Heart left ventricle (tissue), 16 donors: ENCODE data around the gene GLYR1. TPM values are rescaled to one million over a fixed set of nuclear protein-coding genes. Genes with fewer than 3 reads are reported as not detected.

Source experiments
- ATAC-seq, 4 donors: fragments of 200-7000 bp; cut with Tn5 transposase; one replicate each; pipeline ENCODE4 v1.9.1; 2020 to 2022; ENCODE audit warnings: moderate library complexity in 4 of 4, mild to moderate bottlenecking in 3 of 4, moderate number of reproducible peaks in 1 of 4
- DNase-seq, 5 donors: peaks; one replicate each; pipeline ENCODE4 v3.0.0-alpha.2; 2020
- H3K27ac ChIP-seq, 12 donors: fragments of 200-600 bp; sonication (generic) in 4 of 12; one replicate each; pipeline versions ENCODE4 v1.5.0 to v1.8.0; 2016 to 2022; ENCODE audit warnings: mild to moderate bottlenecking in 2 of 12
- H3K27me3 ChIP-seq, 9 donors: fragments of 200-600 bp; sonication (generic) in 2 of 9; one replicate each; pipeline versions ENCODE4 v1.5.1 to v1.8.0; 2016 to 2022; ENCODE audit warnings: mild to moderate bottlenecking in 3 of 9
- H3K36me3 ChIP-seq, 9 donors: fragments of 200-600 bp; sonication (generic) in 2 of 9; one replicate each; pipeline versions ENCODE4 v1.5.0 to v1.8.0; 2018 to 2022; ENCODE audit warnings: mild to moderate bottlenecking in 2 of 9
- H3K4me1 ChIP-seq, 12 donors: fragments of 200-600 bp; sonication (generic) in 4 of 12; one replicate each; pipeline versions ENCODE4 v1.5.0 to v1.8.0; 2016 to 2022; ENCODE audit warnings: mild to moderate bottlenecking in 3 of 12
- H3K4me3 ChIP-seq, 12 donors: fragments of 200-600 bp; sonication (generic) in 4 of 12; one replicate each; pipeline versions ENCODE4 v1.5.0 to v1.8.0; 2017 to 2022; ENCODE audit warnings: mild to moderate bottlenecking in 9 of 12, moderate library complexity in 4 of 12
- H3K9me3 ChIP-seq, 12 donors: fragments of 200-600 bp; sonication (generic) in 4 of 12; one replicate each; pipeline versions ENCODE4 v1.5.0 to v1.8.0; 2016 to 2022; ENCODE audit warnings: mild to moderate bottlenecking in 1 of 12
- CTCF ChIP-seq, 12 donors: fragments of 200-600 bp; sonication (generic) in 4 of 12; IDR thresholded peaks; one replicate each; pipeline versions ENCODE4 v1.5.0 to v1.8.0; 2018 to 2022; ENCODE audit warnings: antibody characterized with exemption in 12 of 12, mild to moderate bottlenecking in 5 of 12
- POLR2A ChIP-seq, 2 donors: fragments of 450-650 bp; IDR thresholded peaks; one replicate each; pipeline ENCODE4 v1.6.1; 2017; ENCODE audit warnings: antibody characterized with exemption in 2 of 2, mild to moderate bottlenecking in 2 of 2, moderate library complexity in 2 of 2
- WGBS, 4 donors: extraction: QIAGEN DNeasy Blood & Tissue Kit in 2 of 4; methylation state at CpG; one replicate each; pipeline versions ENCODE4 v1.1.5 to v1.1.7; 2013 to 2018; 5-methylcytosine and 5-hydroxymethylcytosine counted together
- intact Hi-C, 10 donors: fragments of 100-400 bp; cut with DNase I; formaldehyde crosslinking; loops; one replicate each; pipeline versions ENCODE4 v1.11.1 to v1.14.2; 2022
- polyA plus RNA-seq, 2 donors: library from polyadenylated mRNA; stranded (reverse); fragments of 200-250 nt; gene quantifications; one replicate each; pipeline ENCODE4 v1.2.3, GENCODE V29; 2013
- total RNA-seq, 9 donors: library from RNA; depleted of rRNA in 2 of 9; stranded (reverse); fragments of >200 nt in 2 of 9; fragmentation: NEBNext Ultra II Directional in 3 of 9; extraction: Animal tissue kit (Norgen Biotek cat#: 25700) in 3 of 9; gene quantifications; one replicate each; pipeline versions ENCODE4 v1.1.0 to v1.2.4, GENCODE V29; 2016 to 2023
- donor health status: ischemic (EF 13 %, LVEDD 7.1; RV severe dilation, severe dysfunction).
- donor health status: healthy with polysubstance abuse.
- donor health status: DM: no; HTN: yes; CAD: no.
- donor health status: DM: no; HTN: no; CAD: no.
- donor health status: ischemic (EF 25% LVEDD 6.9; RV normal size, moderate dysfunction).
- donor health status: ischemic (EF 25% LVEDD 5.7; RV mildly dilated, moderate dysfunction).
- donor health status: healthy.
- donor health status: DM: yes; HTN: yes; CAD: no.
- donor health status: ischemic (EF 35%, LVEDD 5.7; RV mildly dilated, moderate dysfunction).
- donor health status: nonischemic (EF 11% LVEDD 7.7; RV severe dilation, severe dysfunction).
- donor health status: DM: yes; HTN: yes; CAD: no.
- donor health status: PGD.
- donor health status: ischemic (EF 29% LVEDD 5.4; RV normal size, mild dysfunction).
- donor health status: nonischemic (EF 23%, LVEDD 6.1; RV moderate dilation, normal function).

The GLYR1 gene
- total and polyA plus RNA-seq, 11 donors: 51.3 to 96.6 (median 74.9) TPM

DNA sequence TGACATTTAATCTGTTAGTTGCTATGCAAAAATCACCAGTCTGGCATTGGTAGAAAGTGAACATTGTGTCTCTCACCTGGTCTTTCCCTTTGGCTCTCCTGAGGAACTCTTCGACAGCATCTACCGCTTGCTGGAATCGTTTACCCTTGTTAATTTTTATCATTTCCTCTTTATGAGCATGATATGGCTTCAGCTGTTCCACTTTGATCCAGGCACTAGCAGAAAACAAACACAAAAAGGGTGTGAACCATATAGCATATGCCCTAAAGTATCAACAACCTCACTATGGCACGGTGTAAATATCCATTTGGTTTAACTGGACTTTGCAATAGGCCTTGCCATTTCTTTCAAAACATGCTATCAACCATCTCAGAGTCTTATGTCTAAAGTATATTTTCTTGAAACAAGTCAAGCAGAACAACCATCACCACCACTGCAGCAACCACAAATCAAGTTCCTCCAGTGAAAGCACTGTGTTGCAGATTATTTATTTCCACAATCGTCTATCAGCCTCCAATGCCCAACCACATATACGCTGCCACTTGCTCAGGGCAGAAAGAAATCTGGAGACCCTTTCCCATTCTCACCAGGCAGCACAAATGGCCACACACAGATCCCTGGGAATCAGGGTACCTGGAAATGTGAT, 14.3 kb downstream of the GLYR1 start:
- intact Hi-C loops: no loop called here
- no peak for TF ChIP-seq POLR2A (IDR thresholded peaks at IDR 0.05)
- no peak for TF ChIP-seq CTCF (IDR thresholded peaks at IDR 0.05)
- no peaks in the 10 kb centered on the region for H3K27me3 ChIP-seq
- H3K4me3 ChIP-seq: no peak overlapping the region
- ATAC-seq (no peak), DNase-seq (no peak)
- H3K9me3 ChIP-seq: no peaks in the 10 kb centered on the region
- 78 to 82% (median 80%) methylated on average over 6 of the region's 6 CpGs for WGBS, 4 donors
- H3K27ac ChIP-seq: peak overlapping the region in 2 of 12 donors; percentile 6 to 34
- peaks cover 7 to 99% (median 91%) of the 10 kb centered on the region in 9 donors for H3K36me3 ChIP-seq
- peaks cover 0 to 56% (median 20%) of the 10 kb centered on the region in 12 donors for H3K4me1 ChIP-seq

- intact Hi-C loops: loop anchor here in 1 of 10 donors (2.0 kb wide), 1 partner anchor 15 kb away; the partner anchor contains the start of genes GLYR1 and UBN1
- H3K4me1 ChIP-seq: peaks cover 0 to 59% (median 22%) of the 10 kb centered on the region in 12 donors
- no peak overlapping the region for H3K4me3 ChIP-seq
- no peaks in the 10 kb centered on the region for H3K9me3 ChIP-seq
- ATAC-seq (no peak), DNase-seq (no peak)
- peak overlapping the region in 7 of 12 donors; percentile 18 to 94 (median 88) for H3K27ac ChIP-seq
- 95 to 97% (median 95%) methylated on average over 8 of the region's 8 CpGs for WGBS, 4 donors
- peaks cover 7 to 99% (median 91%) of the 10 kb centered on the region in 9 donors for H3K36me3 ChIP-seq
- H3K27me3 ChIP-seq: no peaks in the 10 kb centered on the region
- TF ChIP-seq POLR2A (IDR thresholded peaks at IDR 0.05) (no peak), CTCF (IDR thresholded peaks at IDR 0.05) (no peak)
These were observed 15.5 kb downstream of the GLYR1 start for GRCh38 chr16:4831616-4832015.

GRCh38 chr16:4830408-4830807, 16.7 kb downstream of the GLYR1 start:
- no peaks in the 10 kb centered on the region for H3K9me3 ChIP-seq
- H3K4me1 ChIP-seq: peaks cover 0 to 71% (median 27%) of the 10 kb centered on the region in 12 donors
- H3K36me3 ChIP-seq: peaks cover 7 to 99% (median 93%) of the 10 kb centered on the region in 9 donors
- peak in 4 of 5 donors; percentile 27 to 67 (median 43) for DNase-seq
- TF ChIP-seq CTCF (IDR thresholded peaks at IDR 0.05): no peak
- no peak for TF ChIP-seq POLR2A (IDR thresholded peaks at IDR 0.05)
- intact Hi-C loops: loop anchor here in 1 of 10 donors (2.0 kb wide), 1 partner anchor 16 kb away; the partner anchor contains the start of genes GLYR1 and UBN1
- peak in 3 of 4 donors; percentile 30 to 58 (median 47) for ATAC-seq
- 28 to 46% (median 37%) methylated on average over 7 of the region's 7 CpGs for WGBS, 4 donors
- no peaks in the 10 kb centered on the region for H3K27me3 ChIP-seq
- no peak overlapping the region for H3K4me3 ChIP-seq
- H3K27ac ChIP-seq: peak overlapping the region; percentile 6 to 94 (median 84)

GRCh38 chr16:4828567-4829321, 18.3 kb downstream of the GLYR1 start:
- no peak for TF ChIP-seq CTCF (IDR thresholded peaks at IDR 0.05)
- TF ChIP-seq POLR2A (IDR thresholded peaks at IDR 0.05): no peak
- peaks cover 0 to 85% (median 31%) of the 10 kb centered on the region in 12 donors for H3K4me1 ChIP-seq
- H3K36me3 ChIP-seq: peaks cover 7 to 100% (median 94%) of the 10 kb centered on the region in 9 donors
- H3K4me3 ChIP-seq: no peak overlapping the region
- no peaks in the 10 kb centered on the region for H3K9me3 ChIP-seq
- ATAC-seq (peak; percentile 62 to 80 (median 66)), DNase-seq (peak in 4 of 5 donors; percentile 58 to 79 (median 68))
- intact Hi-C loops: no loop called here
- WGBS, 4 donors: 55 to 65% (median 58%) methylated on average over 11 of the region's 11 CpGs
- peak overlapping the region; percentile 32 to 94 (median 84) for H3K27ac ChIP-seq
- H3K27me3 ChIP-seq: no peaks in the 10 kb centered on the region
